Measurements from ENCODE around the gene PRKAR2B.
"Not testable (repeated sequence)": the region's sequence is repeated elsewhere in the genome, so short reads cannot be mapped to it uniquely, and the experiment has no call there.

The PRKAR2B gene

GRCh38 chr7:107079212-107079940, 34.9 kb downstream of the PRKAR2B start:
- H3K4me3 ChIP-seq (ENCODE audit: low read length) = no peak overlapping the region
- no peak for DNase-seq (ENCODE audit: low read depth)
- no peak for TF ChIP-seq CTCF (conservative IDR thresholded peaks at IDR 0.05; ENCODE audit: low read length)

GRCh38 chr7:107080099-107080505, 35.6 kb downstream of the PRKAR2B start:
- no peak overlapping the region for H3K4me3 ChIP-seq (ENCODE audit: low read length)
- TF ChIP-seq CTCF (conservative IDR thresholded peaks at IDR 0.05; ENCODE audit: low read length) = no peak
- peak; percentile 31 for DNase-seq (ENCODE audit: low read depth)

- TF ChIP-seq CTCF (conservative IDR thresholded peaks at IDR 0.05; ENCODE audit: low read length) = no peak
- no peak for DNase-seq (ENCODE audit: low read depth)
- no peak overlapping the region for H3K4me3 ChIP-seq (ENCODE audit: low read length)
Measured at GRCh38 chr7:107080533-107080932, 36.0 kb downstream of the PRKAR2B start.

- no peak for DNase-seq (ENCODE audit: low read depth)
- H3K4me3 ChIP-seq (ENCODE audit: low read length) = no peak overlapping the region
- TF ChIP-seq CTCF (conservative IDR thresholded peaks at IDR 0.05; ENCODE audit: low read length) = no peak
Measured at GRCh38 chr7:107085180-107085579, 40.7 kb downstream of the PRKAR2B start.

GRCh38 chr7:107089627-107090026, 45.1 kb downstream of the PRKAR2B start:
- TF ChIP-seq CTCF (conservative IDR thresholded peaks at IDR 0.05; ENCODE audit: low read length) = no peak
- no peak for DNase-seq (ENCODE audit: low read depth)
- H3K4me3 ChIP-seq (ENCODE audit: low read length) = no peak overlapping the region

GRCh38 chr7:107090457-107090856, 46.0 kb downstream of the PRKAR2B start:
- H3K4me3 ChIP-seq (ENCODE audit: low read length) = no peak overlapping the region
- TF ChIP-seq CTCF (conservative IDR thresholded peaks at IDR 0.05; ENCODE audit: low read length) = no peak
- no peak for DNase-seq (ENCODE audit: low read depth)

- no peak overlapping the region for H3K4me3 ChIP-seq (ENCODE audit: low read length)
- no peak for DNase-seq (ENCODE audit: low read depth)
- no peak for TF ChIP-seq CTCF (conservative IDR thresholded peaks at IDR 0.05; ENCODE audit: low read length)
Measured at GRCh38 chr7:107091306-107091705, 46.8 kb downstream of the PRKAR2B start.

- not testable (repeated sequence) for DNase-seq (ENCODE audit: low read depth); H3K4me3 ChIP-seq (ENCODE audit: low read length)
Measured at GRCh38 chr7:107093671-107094070, 49.2 kb downstream of the PRKAR2B start.

GRCh38 chr7:107099154-107099553, 54.6 kb downstream of the PRKAR2B start:
- not testable (repeated sequence) for H3K4me3 ChIP-seq (ENCODE audit: low read length); DNase-seq (ENCODE audit: low read depth)

All from AG10803 (cell line).